ENCODE results near the gene UBTD2.

UBTD2 gene

GRCh38 chr5:172168311-172168710 lies 115.3 kb downstream of the UBTD2 start:
- Histone ChIP-seq H3K27ac (peak overlapping the region; percentile 96), H3K4me1 (ENCODE audit: control insufficient read depth in 1 of 2, insufficient read depth in 1 of 2, low read depth in 1 of 2, low read length in 1 of 2) (peaks cover 51 to 82% of the 10 kb centered on the region in 2 experiments), H3K27me3 (no peaks in the 10 kb centered on the region), H3K9me3 (no peaks in the 10 kb centered on the region), H3K4me3 (ENCODE audit: low read depth in 1 of 2, low read length in 1 of 2) (no peak overlapping the region), H3K36me3 (peaks cover 57% of the 10 kb centered on the region)
- TF ChIP-seq CTCF (IDR thresholded peaks at IDR 0.05) = no peak

GRCh38 chr5:172167895-172168294 lies 115.7 kb downstream of the UBTD2 start:
- Histone ChIP-seq H3K9me3 (no peaks in the 10 kb centered on the region), H3K36me3 (peaks cover 57% of the 10 kb centered on the region), H3K27ac (peak overlapping the region; percentile 96), H3K4me1 (ENCODE audit: control insufficient read depth in 1 of 2, insufficient read depth in 1 of 2, low read depth in 1 of 2, low read length in 1 of 2) (peaks cover 51 to 82% of the 10 kb centered on the region in 2 experiments), H3K27me3 (no peaks in the 10 kb centered on the region), H3K4me3 (ENCODE audit: low read depth in 1 of 2, low read length in 1 of 2) (no peak overlapping the region)
- TF ChIP-seq CTCF (IDR thresholded peaks at IDR 0.05) = no peak

- H3K4me1 ChIP-seq (ENCODE audit: control insufficient read depth in 1 of 2, insufficient read depth in 1 of 2, low read depth in 1 of 2, low read length in 1 of 2) = peaks cover 54 to 82% of the 10 kb centered on the region in 2 experiments
- peak overlapping the region; percentile 38 for H3K27ac ChIP-seq
- H3K27me3 ChIP-seq = no peaks in the 10 kb centered on the region
- no peaks in the 10 kb centered on the region for H3K9me3 ChIP-seq
- TF ChIP-seq CTCF (IDR thresholded peaks at IDR 0.05) = no peak
- no peak overlapping the region for H3K4me3 ChIP-seq (ENCODE audit: low read depth in 1 of 2, low read length in 1 of 2)
- peaks cover 53% of the 10 kb centered on the region for H3K36me3 ChIP-seq
Observed at GRCh38 chr5:172166030-172166826, 117.3 kb downstream of the UBTD2 start.

- Histone ChIP-seq H3K4me1 (ENCODE audit: control insufficient read depth in 1 of 2, insufficient read depth in 1 of 2, low read depth in 1 of 2, low read length in 1 of 2) (peaks cover 53 to 82% of the 10 kb centered on the region in 2 experiments), H3K36me3 (peaks cover 47% of the 10 kb centered on the region), H3K4me3 (ENCODE audit: low read depth in 1 of 2, low read length in 1 of 2) (no peak overlapping the region), H3K27me3 (no peaks in the 10 kb centered on the region), H3K9me3 (no peaks in the 10 kb centered on the region), H3K27ac (peak overlapping the region; percentile 47)
- no peak for TF ChIP-seq CTCF (IDR thresholded peaks at IDR 0.05)
Observed at GRCh38 chr5:172165465-172165864, 118.1 kb downstream of the UBTD2 start.

GRCh38 chr5:172164769-172165212 lies 118.8 kb downstream of the UBTD2 start:
- Histone ChIP-seq H3K36me3 (peaks cover 43% of the 10 kb centered on the region), H3K27me3 (no peaks in the 10 kb centered on the region), H3K9me3 (no peaks in the 10 kb centered on the region), H3K4me1 (ENCODE audit: control insufficient read depth in 1 of 2, insufficient read depth in 1 of 2, low read depth in 1 of 2, low read length in 1 of 2) (peaks cover 56 to 84% of the 10 kb centered on the region in 2 experiments), H3K27ac (peak overlapping the region; percentile 47), H3K4me3 (ENCODE audit: low read depth in 1 of 2, low read length in 1 of 2) (no peak overlapping the region)
- no peak for TF ChIP-seq CTCF (IDR thresholded peaks at IDR 0.05)
